SK-N-DZ (cell line): ENCODE results near the gene TMEM35B.
"Not testable (repeated sequence)": the region's sequence is repeated elsewhere in the genome, so short reads cannot be mapped to it uniquely, and the experiment has no call there.

ENCODE experiments used
- DNase-seq: peaks from one replicate; pipeline ENCODE4 v3.0.0-alpha.2; 2015; ENCODE audit warnings: low spot score
- small RNA-seq, 2 experiments: library from RNA; depleted of rRNA; stranded (forward); fragments of <200 nt; gene quantifications; one replicate each; pipeline ENCODE3, GENCODE V24; 2014

TMEM35B gene

GRCh38 chr1:34976384-34977209, 8.6 kb downstream of the TMEM35B start:
- DNase-seq: no peak

GRCh38 chr1:34975771-34976170, 9.4 kb downstream of the TMEM35B start:
- DNase-seq: no peak

- no peak for DNase-seq
Measured at GRCh38 chr1:34975338-34975737, 9.8 kb downstream of the TMEM35B start.

- DNase-seq: no peak
Measured at GRCh38 chr1:34974626-34975025, 10.5 kb downstream of the TMEM35B start.

- no peak for DNase-seq
Measured at GRCh38 chr1:34973326-34973725, 11.8 kb downstream of the TMEM35B start.

- no peak for DNase-seq
Measured at GRCh38 chr1:34970829-34971228, 14.3 kb downstream of the TMEM35B start.

- DNase-seq: no peak
Measured at GRCh38 chr1:34970220-34970735, 14.9 kb downstream of the TMEM35B start.

GRCh38 chr1:34968297-34968696, 16.9 kb downstream of the TMEM35B start:
- not testable (repeated sequence) for DNase-seq

GRCh38 chr1:34967672-34968071, 17.5 kb downstream of the TMEM35B start:
- DNase-seq: not testable (repeated sequence)

- DNase-seq: no peak
Measured at GRCh38 chr1:34965597-34965996, 19.6 kb downstream of the TMEM35B start.

GRCh38 chr1:34950428-34950827, 34.7 kb downstream of the TMEM35B start:
- no peak for DNase-seq

GRCh38 chr1:34948739-34949138, 36.4 kb downstream of the TMEM35B start:
- not testable (repeated sequence) for DNase-seq

GRCh38 chr1:34947641-34948314, 37.4 kb downstream of the TMEM35B start:
- DNase-seq: not testable (repeated sequence)

GRCh38 chr1:34946211-34946610, 38.9 kb downstream of the TMEM35B start:
- DNase-seq: peak; percentile 61

GRCh38 chr1:34941798-34942197, 43.3 kb downstream of the TMEM35B start:
- not testable (repeated sequence) for DNase-seq

Small RNAs within 50 kb of the gene (small RNA-seq; reads per million reads assigned to genes)
- gene TMEM35B: 0 reads per million in 2 experiments
